Left lung (tissue), 10 donors: Measurements from ENCODE around the gene PRR33. TPM values are rescaled to one million over a fixed set of nuclear protein-coding genes. Genes with fewer than 3 reads are reported as not detected.

ENCODE experiments used
- ATAC-seq: fragments of 200-7000 bp; cut with Tn5 transposase; one replicate; pipeline ENCODE4 v1.9.1; 2020; ENCODE audit warnings: moderate library complexity
- DNase-seq, 4 donors: peaks; one replicate each; pipeline ENCODE4 v3.0.0-alpha.2; 2013 to 2020
- H3K27ac ChIP-seq, 2 donors: fragments of 200-600 bp; sonication (generic) in 1 of 2; one replicate each; pipeline versions ENCODE4 v1.5.0 to v1.8.0; 2020 to 2021
- H3K27me3 ChIP-seq, 2 donors: fragments of 200-600 bp; sonication (generic) in 1 of 2; one replicate each; pipeline versions ENCODE4 v1.5.0 to v1.8.0; 2020 to 2021
- H3K36me3 ChIP-seq, 2 donors: fragments of 200-600 bp; sonication (generic) in 1 of 2; one replicate each; pipeline versions ENCODE4 v1.5.0 to v1.8.0; 2020 to 2021
- H3K4me1 ChIP-seq, 2 donors: fragments of 200-600 bp; one replicate each; pipeline ENCODE4 v1.8.0; 2021
- H3K4me3 ChIP-seq, 2 donors: fragments of 200-600 bp; sonication (generic) in 1 of 2; one replicate each; pipeline versions ENCODE4 v1.5.0 to v1.8.0; 2020 to 2021; ENCODE audit warnings: mild to moderate bottlenecking in 1 of 2
- H3K9me3 ChIP-seq, 2 donors: fragments of 200-600 bp; sonication (generic) in 1 of 2; one replicate each; pipeline versions ENCODE4 v1.5.0 to v1.8.0; 2020 to 2021
- intact Hi-C, 2 donors: fragments of 100-400 bp; cut with DNase I; formaldehyde crosslinking; loops; one replicate each; pipeline versions ENCODE4 v1.11.2 to v1.14.2; 2022
- polyA plus RNA-seq, 6 donors: library from polyadenylated mRNA; unstranded; fragments of 120-200 nt; gene quantifications; one replicate each; pipeline ENCODE4 v1.2.1, GENCODE V29; 2013; ENCODE audit not compliant: insufficient read length in 6 of 6
- total RNA-seq, 2 donors: library from RNA; stranded (reverse); fragmentation: NEBNext Ultra II Directional; extraction: Animal tissue kit (Norgen Biotek cat#: 25700); gene quantifications; one replicate each; pipeline ENCODE4 v1.2.1, GENCODE V29; 2021
- TF ChIP-seq, protein P1 (sequence below), 2 donors: fragments of 200-600 bp; sonication (generic) in 1 of 2; IDR thresholded peaks; one replicate each; pipeline versions ENCODE4 v1.5.0 to v1.8.0; 2021; ENCODE audit warnings: antibody characterized with exemption in 2 of 2
- donor health status: DM: no; HTN: yes; CAD: no.
- donor health status: DM: no; HTN: no; CAD: no.

The PRR33 gene
- total and polyA plus RNA-seq, 8 donors: 0.05 to 0.15 (median 0.11) TPM; not detected in 2

DNA sequence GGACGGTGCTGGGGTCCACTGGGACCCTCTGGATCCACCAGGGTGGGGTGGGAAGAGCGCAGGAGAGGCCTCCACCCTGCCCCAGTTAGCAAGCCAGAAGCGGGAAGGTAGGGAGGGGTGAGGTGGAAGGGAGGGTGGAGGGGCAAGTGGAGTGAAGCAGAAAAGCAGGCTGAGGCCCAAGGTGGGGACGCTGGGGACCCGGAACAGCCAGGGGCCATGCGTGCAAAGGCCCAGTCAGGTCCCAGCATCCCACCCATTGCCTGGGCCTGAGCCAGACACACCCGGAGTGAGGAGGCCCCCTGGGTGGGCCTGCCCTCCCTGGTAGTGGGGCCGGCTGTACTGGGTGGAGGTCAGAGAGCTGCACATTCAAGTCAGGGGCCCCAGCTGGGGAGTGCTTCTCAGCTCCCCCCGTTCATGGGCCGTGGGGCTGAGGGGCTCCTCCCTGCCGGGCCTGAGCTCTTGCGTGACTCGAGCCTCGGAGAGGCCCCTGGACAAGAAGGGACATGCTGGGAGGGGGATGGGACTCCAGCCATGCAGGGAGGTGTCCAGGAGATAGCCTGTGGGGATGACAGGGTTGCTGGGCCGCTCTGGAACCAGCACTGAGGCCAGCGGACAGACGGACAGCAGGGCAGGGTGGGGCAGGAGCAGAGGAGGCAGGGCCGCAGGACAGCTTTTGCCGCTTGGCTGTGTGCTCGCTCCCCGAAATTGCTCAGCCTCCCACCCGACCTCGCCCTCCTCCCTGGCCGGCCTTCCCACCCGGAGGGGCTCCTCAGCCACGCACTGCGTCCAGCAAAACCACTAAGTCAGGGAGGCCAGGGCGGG lies 35.5 kb upstream of the PRR33 start:
- no peaks in the 10 kb centered on the region for H3K4me1 ChIP-seq
- no peak for ATAC-seq

GRCh38 chr11:1926156-1927025 lies 34.7 kb upstream of the PRR33 start:
- Histone ChIP-seq H3K27ac (no peak overlapping the region), H3K27me3 (peaks cover 0 to 16% of the 10 kb centered on the region in 2 donors), H3K36me3 (no peaks in the 10 kb centered on the region), H3K4me1 (no peaks in the 10 kb centered on the region), H3K4me3 (no peak overlapping the region), H3K9me3 (no peaks in the 10 kb centered on the region)
- ATAC-seq (no peak), DNase-seq (peak in 1 of 4 donors; percentile 71)
- TF ChIP-seq, protein P1, sequence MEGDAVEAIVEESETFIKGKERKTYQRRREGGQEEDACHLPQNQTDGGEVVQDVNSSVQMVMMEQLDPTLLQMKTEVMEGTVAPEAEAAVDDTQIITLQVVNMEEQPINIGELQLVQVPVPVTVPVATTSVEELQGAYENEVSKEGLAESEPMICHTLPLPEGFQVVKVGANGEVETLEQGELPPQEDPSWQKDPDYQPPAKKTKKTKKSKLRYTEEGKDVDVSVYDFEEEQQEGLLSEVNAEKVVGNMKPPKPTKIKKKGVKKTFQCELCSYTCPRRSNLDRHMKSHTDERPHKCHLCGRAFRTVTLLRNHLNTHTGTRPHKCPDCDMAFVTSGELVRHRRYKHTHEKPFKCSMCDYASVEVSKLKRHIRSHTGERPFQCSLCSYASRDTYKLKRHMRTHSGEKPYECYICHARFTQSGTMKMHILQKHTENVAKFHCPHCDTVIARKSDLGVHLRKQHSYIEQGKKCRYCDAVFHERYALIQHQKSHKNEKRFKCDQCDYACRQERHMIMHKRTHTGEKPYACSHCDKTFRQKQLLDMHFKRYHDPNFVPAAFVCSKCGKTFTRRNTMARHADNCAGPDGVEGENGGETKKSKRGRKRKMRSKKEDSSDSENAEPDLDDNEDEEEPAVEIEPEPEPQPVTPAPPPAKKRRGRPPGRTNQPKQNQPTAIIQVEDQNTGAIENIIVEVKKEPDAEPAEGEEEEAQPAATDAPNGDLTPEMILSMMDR (IDR thresholded peaks at IDR 0.05): no peak
- intact Hi-C loops: no loop called here

More for the DNA sequence above, 35.5 kb upstream of the PRR33 start:
- Histone ChIP-seq H3K36me3 (no peaks in the 10 kb centered on the region), H3K27me3 (peaks cover 0 to 20% of the 10 kb centered on the region in 2 donors), H3K4me3 (no peak overlapping the region), H3K9me3 (no peaks in the 10 kb centered on the region), H3K27ac (no peak overlapping the region)
- peak in 1 of 4 donors; percentile 73 for DNase-seq
- intact Hi-C loops: no loop called here
- TF ChIP-seq, protein P1 (IDR thresholded peaks at IDR 0.05): no peak

- H3K27ac ChIP-seq: no peak overlapping the region
- H3K9me3 ChIP-seq: no peaks in the 10 kb centered on the region
- TF ChIP-seq, protein P1 (IDR thresholded peaks at IDR 0.05): no peak
- intact Hi-C loops: no loop called here
- no peak overlapping the region for H3K4me3 ChIP-seq
- peak in 1 of 4 donors; percentile 67 for DNase-seq
- H3K36me3 ChIP-seq: no peaks in the 10 kb centered on the region
- no peaks in the 10 kb centered on the region for H3K4me1 ChIP-seq
- H3K27me3 ChIP-seq: peaks cover 0 to 12% of the 10 kb centered on the region in 2 donors
- no peak for ATAC-seq
Measured at GRCh38 chr11:1925373-1926155, 33.9 kb upstream of the PRR33 start.

- Histone ChIP-seq H3K9me3 (no peaks in the 10 kb centered on the region), H3K4me1 (no peaks in the 10 kb centered on the region), H3K4me3 (no peak overlapping the region), H3K27me3 (peaks cover 0 to 14% of the 10 kb centered on the region in 2 donors), H3K27ac (no peak overlapping the region), H3K36me3 (no peaks in the 10 kb centered on the region)
- intact Hi-C loops: no loop called here
- TF ChIP-seq, protein P1 (IDR thresholded peaks at IDR 0.05): no peak
- ATAC-seq: no peak
- DNase-seq: peak in 2 of 4 donors; percentile 19 to 59
Measured at GRCh38 chr11:1924646-1925372, 33.1 kb upstream of the PRR33 start.
